T-helper 9 cell (primary cell): ENCODE data around the gene OPHN1.

Experiments
- DNase-seq: peaks from one replicate; pipeline ENCODE4 v3.0.0-alpha.2; 2020

OPHN1 gene

DNA sequence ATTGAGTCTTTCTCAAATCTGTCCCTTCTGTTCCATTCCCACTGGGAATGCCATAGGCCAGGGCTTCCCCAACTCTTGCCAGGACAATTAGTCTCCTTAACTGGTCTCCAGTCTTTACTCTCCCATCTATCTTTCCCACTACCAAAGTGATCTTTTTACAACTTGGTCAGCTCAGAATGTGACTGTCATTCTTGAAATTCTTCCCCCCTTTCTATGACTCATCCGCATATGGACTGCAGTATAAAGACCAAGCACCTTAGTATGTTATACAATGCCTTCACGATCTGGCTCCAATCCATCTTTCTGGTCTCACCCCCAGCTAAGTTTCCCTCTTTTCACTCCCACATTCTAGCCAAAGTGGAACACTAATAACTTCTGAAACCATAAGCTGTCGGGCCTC, 383.8 kb downstream of the OPHN1 start:
- no peak for DNase-seq

GRCh38 chrX:68048774-68049173, 384.5 kb downstream of the OPHN1 start:
- DNase-seq = no peak

GRCh38 chrX:68045008-68045577, 388.2 kb downstream of the OPHN1 start:
- no peak for DNase-seq

- no peak for DNase-seq
These were observed 389.4 kb downstream of the OPHN1 start for GRCh38 chrX:68043713-68044438.

- DNase-seq = no peak
These were observed 392.2 kb downstream of the OPHN1 start for GRCh38 chrX:68041110-68041509.

DNA sequence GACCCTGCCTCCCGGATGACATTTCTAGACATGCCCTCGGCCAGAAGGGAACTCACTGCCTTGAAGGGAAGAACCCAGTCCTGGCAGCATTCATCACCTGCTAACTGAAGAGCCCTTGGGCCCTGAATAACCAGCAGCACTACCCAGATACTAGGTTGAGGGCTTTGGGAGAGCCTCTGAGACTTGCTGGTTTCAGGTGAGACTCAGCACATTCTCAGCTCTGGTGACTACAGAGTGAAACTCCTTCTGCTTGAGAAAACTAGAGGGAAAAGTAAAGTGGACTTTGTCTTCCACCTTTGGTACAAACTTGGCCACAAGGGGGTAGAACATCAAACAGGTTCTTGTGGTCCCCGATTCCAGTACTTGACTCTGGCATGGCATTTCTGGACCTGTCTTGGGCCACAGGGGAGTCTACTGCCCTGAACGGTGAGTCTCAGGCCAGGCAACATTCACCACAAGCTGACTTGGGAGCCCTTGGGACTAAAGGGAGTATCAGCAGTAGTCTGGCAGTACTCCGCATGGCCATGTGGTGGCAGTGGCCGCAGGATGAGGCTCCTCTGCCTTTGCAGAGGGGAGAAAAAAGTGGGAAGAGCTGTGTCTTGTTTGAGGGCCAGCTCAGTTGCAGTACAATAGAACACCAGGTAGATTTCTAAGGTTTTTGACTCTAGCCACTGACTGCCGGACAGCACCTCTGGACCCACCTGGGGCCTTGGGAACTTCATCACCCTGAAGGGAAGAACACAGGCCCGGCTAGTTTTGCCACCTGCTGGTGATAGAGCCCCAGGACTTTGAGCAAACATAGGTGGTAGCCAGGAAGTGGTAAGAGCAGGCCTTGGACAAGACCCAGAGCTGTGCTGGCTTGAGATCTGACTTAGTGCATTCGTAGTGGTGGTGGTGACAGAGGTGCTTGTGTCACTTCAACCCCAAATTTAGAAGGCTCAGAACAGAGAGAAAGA, 414.8 kb downstream of the OPHN1 start:
- no peak for DNase-seq

- DNase-seq = no peak
These were observed 434.8 kb downstream of the OPHN1 start for GRCh38 chrX:67998540-67998939.
